ENCODE data around the gene CRIM1.

- no peak for TF ChIP-seq CTCF (conservative IDR thresholded peaks at IDR 0.05 in 1 of 2, IDR thresholded peaks at IDR 0.05 in 1 of 2; ENCODE audit: low read depth in 1 of 2, low read length in 2 of 2)
- no peak for TF ChIP-seq EZH2 (IDR thresholded peaks at IDR 0.05; ENCODE audit: low read length, missing control alignments)
Measured at GRCh38 chr2:36371928-36372391, 16.4 kb downstream of the CRIM1 start.

Measured in fibroblast of lung (primary cell).